Posterior vena cava (tissue), 2 donors: Measurements from ENCODE around the gene GLCE. TPM values are rescaled to one million over a fixed set of nuclear protein-coding genes. Genes with fewer than 3 reads are reported as not detected.

ENCODE experiments used
- DNase-seq: peaks from one replicate; pipeline ENCODE4 v3.0.0-alpha.2; 2020; ENCODE audit warnings: low spot score
- intact Hi-C, 2 donors: fragments of 100-400 bp; cut with DNase I; formaldehyde crosslinking; loops; one replicate each; pipeline versions ENCODE4 v1.14.1 to v1.14.2; 2022 to 2023
- total RNA-seq, 2 donors: library from RNA; stranded (reverse); fragmentation: NEBNext Ultra II Directional; extraction: Animal tissue kit (Norgen Biotek cat#: 25700); gene quantifications; one replicate each; pipeline ENCODE4 v1.2.1, GENCODE V29; 2021
- donor health status: DM: yes; HTN: yes; CAD: no.
- donor health status: DM: yes; HTN: yes; CAD: no.

Gene GLCE
- total RNA-seq, 2 donors from 2014 or later: 9.5 to 11.1 TPM

GRCh38 chr15:69303337-69304181 lies 143.1 kb downstream of the GLCE start:
- DNase-seq: no peak
- intact Hi-C loops: no loop called here

GRCh38 chr15:69304182-69304545 lies 143.7 kb downstream of the GLCE start:
- intact Hi-C loops: no loop called here
- DNase-seq: no peak

- intact Hi-C loops: no loop called here
- no peak for DNase-seq
These were observed 144.9 kb downstream of the GLCE start for GRCh38 chr15:69305204-69305931.

- no peak for DNase-seq
- intact Hi-C loops: no loop called here
These were observed 145.6 kb downstream of the GLCE start for GRCh38 chr15:69305933-69306568.

- peak; percentile 14 for DNase-seq
- intact Hi-C loops: no loop called here
These were observed 147.5 kb downstream of the GLCE start for GRCh38 chr15:69307939-69308338.

GRCh38 chr15:69308949-69309348 lies 148.5 kb downstream of the GLCE start:
- intact Hi-C loops: no loop called here
- DNase-seq: no peak

- DNase-seq: peak; percentile 23
- intact Hi-C loops: no loop called here
These were observed 150.9 kb downstream of the GLCE start for GRCh38 chr15:69311319-69311721.

- intact Hi-C loops: no loop called here
These were observed 153.1 kb downstream of the GLCE start for GRCh38 chr15:69313432-69314000.

DNA sequence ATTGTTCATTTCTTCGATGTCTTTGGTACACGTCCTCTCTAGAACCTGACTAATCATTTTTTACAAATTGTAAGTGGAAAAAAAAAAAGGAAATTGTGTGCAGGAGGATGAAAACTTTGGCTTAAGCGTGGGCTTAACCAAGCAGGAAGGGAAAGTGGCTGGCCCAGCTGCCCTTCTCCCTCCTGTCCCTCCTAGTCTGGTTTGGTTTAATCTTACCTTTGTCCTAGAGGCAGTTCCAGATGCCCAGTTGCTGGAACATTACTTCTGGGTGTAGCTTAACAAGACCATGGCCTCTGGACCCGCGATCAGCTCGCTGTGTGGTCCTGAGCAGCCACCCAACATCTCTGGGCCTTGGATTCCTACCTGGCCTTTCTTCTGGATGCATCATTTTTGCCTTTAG lies 153.7 kb downstream of the GLCE start:
- DNase-seq: peak; percentile 77
- intact Hi-C loops: no loop called here

More at GRCh38 chr15:69313432-69314000, 153.1 kb downstream of the GLCE start:
- DNase-seq: peak; percentile 22

DNA sequence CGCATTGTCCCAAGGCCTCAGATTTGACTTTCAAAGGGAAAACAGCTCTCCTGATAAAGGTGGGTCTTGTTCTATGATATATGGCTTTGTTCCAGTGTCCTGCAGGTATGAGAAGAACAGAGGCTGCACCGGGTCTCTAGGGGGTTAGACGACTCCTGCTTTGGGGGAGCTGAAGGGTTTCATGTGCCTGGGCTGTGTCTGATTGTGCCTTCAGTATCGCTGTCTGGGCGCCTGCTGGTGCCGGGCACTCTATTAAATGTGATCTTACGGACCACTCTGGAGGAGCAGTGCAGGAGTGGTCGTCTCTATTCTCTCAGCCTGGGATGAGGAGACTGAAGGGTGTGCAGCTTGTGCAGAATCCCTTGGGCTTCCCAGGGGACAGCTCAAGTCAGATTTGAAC lies 154.3 kb downstream of the GLCE start:
- intact Hi-C loops: no loop called here
- DNase-seq: peak; percentile 67

- intact Hi-C loops: no loop called here
- DNase-seq: peak; percentile 50
These were observed 155.1 kb downstream of the GLCE start for GRCh38 chr15:69315402-69316110.

DNA sequence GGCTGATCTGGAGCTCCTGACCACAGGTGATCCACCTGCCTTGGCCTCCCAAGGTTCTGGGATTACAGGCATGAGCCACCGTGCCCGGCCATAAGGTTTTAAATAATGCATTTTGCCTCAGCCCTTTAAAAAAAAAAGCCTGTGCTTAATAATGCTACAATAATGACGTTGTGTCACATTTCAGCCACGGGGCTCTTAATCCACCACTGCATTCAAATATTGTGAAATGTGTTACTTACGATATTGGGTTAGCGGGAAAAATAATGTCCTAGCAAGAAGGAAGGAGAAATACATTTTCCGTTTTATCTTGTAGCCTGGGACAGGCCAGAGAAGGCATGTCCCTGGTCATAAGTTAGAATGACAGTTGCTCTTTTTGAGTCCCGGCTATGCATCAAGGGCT lies 155.9 kb downstream of the GLCE start:
- DNase-seq: peak; percentile 26
- intact Hi-C loops: no loop called here

- no peak for DNase-seq
- intact Hi-C loops: no loop called here
These were observed 157.0 kb downstream of the GLCE start for GRCh38 chr15:69317392-69317841.

GRCh38 chr15:69318033-69318432 lies 157.6 kb downstream of the GLCE start:
- no peak for DNase-seq
- intact Hi-C loops: no loop called here

DNA sequence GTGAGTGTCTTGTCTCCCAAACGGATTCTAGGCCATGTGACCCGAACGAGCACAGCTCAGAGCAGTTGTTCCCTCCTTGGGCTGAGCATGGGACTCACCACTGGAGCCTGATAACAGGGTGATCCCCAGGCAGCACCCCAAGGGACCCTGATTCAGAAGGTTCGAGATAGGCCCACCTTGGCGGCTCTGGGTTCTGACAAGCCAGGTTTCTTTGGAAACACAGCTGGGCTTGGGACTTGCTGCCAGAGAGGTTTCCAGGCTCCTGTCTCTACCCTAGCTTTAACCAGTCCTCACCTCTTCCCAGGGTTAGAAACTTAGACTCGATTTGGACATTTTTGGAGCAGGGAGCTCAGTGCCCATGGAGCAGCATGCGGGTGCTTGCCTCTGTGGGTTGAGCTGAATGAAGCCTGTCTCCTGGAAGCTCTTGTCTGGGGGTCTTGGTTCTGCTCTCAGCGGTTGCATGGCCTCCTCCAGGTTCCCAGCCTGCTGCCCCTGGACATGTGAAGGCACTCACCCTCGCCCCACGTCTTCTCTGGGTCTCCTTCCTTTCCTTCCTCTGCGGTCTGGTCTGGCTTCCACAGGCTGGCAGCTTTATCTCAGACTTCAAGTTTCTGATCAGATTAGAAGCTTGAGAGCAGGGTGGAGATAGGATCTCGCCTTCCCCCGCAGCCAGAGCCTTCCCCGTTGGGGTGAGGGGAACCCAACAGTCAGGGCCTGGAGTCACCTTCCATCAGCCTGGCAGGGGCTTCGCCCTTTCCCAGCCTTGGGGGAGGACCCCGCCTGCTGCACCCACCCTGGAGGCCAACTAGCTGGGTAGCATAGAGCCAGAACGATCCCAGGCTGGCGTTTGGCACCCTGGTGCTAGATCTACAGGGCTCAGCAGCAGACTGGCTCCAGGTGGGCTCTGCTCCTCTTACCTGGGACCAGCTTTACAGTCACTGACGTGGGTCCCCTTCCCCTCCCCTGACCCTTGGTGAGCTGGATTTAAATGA lies 159.2 kb downstream of the GLCE start:
- intact Hi-C loops: loop anchor here in 1 of 2 donors (5.0 kb wide), 1 partner anchor 1533 kb away; the partner anchor contains the start of gene LARP6
- peak; percentile 66 for DNase-seq

DNA sequence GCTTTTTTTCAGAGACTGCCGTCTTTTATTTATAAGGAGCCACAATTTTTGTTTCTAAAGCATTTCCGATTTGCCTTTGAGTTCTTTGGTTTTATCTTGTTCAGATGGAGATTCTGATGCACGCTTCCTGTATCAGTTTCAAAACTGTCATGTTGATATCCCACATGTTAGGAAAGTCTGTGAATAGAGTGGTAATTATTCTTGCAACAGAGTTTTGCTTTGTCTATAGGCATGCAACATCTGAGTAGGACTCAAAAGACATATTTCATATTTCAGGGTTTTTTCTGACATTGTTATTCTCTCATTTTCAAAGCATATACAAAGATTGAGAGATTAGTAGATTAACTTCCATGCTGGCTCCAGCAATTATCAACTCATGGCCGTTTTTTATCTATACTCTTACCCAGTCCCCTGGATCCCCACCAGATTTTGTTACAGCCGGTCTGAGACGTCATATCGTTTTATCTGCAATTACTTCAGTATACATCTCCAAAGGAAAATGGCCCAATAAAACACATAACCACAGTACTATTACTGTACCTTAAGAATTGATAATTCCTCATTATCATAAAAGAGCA lies 160.6 kb downstream of the GLCE start:
- intact Hi-C loops: loop anchor here in 1 of 2 donors (5.0 kb wide), 1 partner anchor 1531 kb away; the partner anchor contains the start of gene LARP6
- no peak for DNase-seq
